Suppressor macrophage treated with lipopolysaccharide for 4 hours (primary cell): ENCODE data around the gene PCYT1B.

Experiments
- DNase-seq: peaks from one replicate; pipeline ENCODE4 v3.0.0-alpha.2; 2020

Gene PCYT1B

DNA sequence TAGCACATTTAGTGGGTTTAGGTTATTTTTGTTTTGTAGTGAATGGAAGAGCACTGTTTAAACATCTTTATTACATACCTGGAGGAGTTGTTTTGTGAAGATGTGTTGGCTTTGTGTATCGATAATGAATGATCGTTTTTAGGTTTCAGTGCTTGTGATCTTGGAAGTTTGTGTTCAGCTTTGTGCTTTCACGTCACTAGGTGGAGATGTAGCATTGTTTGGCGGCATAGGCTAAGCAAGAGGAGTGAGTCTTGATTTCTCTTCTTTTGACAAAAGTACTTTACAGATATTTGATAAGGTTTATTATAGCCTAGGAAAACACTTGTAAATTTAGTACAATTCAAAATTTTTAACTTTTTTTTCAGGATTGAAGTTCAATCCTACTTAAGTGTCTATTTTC lies 131.7 kb downstream of the PCYT1B start:
- no peak for DNase-seq

DNA sequence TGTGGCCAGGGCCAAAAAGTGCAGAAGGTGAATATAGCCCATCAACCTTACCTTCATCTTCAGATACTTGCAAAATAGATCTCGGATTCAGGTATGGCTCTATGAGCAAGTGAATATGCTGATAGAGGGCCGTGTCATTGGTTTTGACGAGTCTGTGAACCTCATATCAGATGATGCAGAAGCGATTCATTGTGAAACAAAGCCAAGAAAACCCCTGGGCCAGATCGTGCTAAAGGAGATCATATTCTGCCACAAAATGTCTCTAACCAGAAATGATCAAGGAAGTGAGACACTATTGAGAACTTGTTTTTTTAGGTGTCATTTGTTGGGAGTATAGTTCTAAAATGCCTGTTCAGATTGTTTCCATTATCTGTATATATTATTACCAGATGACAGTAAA lies 133.7 kb downstream of the PCYT1B start:
- no peak for DNase-seq

- no peak for DNase-seq
Measured at GRCh38 chrX:24508375-24508774, 138.8 kb downstream of the PCYT1B start.
